ENCODE measurements around the gene CIDEA. TPM values are rescaled to one million over a fixed set of nuclear protein-coding genes. Genes with fewer than 3 reads are reported as not detected.
A peak's percentile ranks its signal among the peaks of the same experiment; 100 is the strongest.

CIDEA gene
- total RNA-seq, 4 donors from 2014 or later, result 17.5 to 72.2 (median 36.4) TPM

DNA sequence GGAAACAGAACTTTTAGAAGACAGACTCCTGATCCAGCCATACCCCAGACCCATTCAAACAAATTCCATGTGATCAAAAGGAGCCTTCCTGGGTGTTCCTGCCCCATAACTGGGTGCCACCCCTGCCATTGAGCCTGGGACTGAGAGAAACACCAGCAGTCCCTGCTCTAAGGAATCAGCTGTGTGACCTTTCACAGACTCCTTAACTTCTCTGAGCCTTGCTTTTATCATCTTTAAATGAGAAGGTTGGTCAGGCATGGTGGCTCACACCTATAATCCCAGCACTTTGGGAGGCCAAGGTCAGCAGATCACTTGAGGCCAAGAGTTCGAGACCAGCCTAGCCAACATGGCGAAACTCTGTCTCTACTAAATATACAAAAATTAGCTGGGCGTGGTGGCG lies 20.6 kb downstream of the CIDEA start:
- peak in 1 of 2 donors; percentile 25 for DNase-seq (ENCODE audit: low spot score in 2 of 2)
- no peaks in the 10 kb centered on the region for H3K9me3 ChIP-seq
- H3K27ac ChIP-seq, result no peak overlapping the region
- no peaks in the 10 kb centered on the region for H3K27me3 ChIP-seq
- TF ChIP-seq POLR2AphosphoS5 (IDR thresholded peaks at IDR 0.05) (no peak), POLR2A (IDR thresholded peaks at IDR 0.05) (no peak), EP300 (IDR thresholded peaks at IDR 0.05) (no peak)
- TF ChIP-seq, protein P1, sequence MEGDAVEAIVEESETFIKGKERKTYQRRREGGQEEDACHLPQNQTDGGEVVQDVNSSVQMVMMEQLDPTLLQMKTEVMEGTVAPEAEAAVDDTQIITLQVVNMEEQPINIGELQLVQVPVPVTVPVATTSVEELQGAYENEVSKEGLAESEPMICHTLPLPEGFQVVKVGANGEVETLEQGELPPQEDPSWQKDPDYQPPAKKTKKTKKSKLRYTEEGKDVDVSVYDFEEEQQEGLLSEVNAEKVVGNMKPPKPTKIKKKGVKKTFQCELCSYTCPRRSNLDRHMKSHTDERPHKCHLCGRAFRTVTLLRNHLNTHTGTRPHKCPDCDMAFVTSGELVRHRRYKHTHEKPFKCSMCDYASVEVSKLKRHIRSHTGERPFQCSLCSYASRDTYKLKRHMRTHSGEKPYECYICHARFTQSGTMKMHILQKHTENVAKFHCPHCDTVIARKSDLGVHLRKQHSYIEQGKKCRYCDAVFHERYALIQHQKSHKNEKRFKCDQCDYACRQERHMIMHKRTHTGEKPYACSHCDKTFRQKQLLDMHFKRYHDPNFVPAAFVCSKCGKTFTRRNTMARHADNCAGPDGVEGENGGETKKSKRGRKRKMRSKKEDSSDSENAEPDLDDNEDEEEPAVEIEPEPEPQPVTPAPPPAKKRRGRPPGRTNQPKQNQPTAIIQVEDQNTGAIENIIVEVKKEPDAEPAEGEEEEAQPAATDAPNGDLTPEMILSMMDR (IDR thresholded peaks at IDR 0.05), result no peak
- WGBS, result 93% methylated on average over 4 of the region's 4 CpGs
- peaks cover 24% of the 10 kb centered on the region for H3K4me1 ChIP-seq
- H3K4me3 ChIP-seq, result no peak overlapping the region
- H3K36me3 ChIP-seq, result no peaks in the 10 kb centered on the region

DNA sequence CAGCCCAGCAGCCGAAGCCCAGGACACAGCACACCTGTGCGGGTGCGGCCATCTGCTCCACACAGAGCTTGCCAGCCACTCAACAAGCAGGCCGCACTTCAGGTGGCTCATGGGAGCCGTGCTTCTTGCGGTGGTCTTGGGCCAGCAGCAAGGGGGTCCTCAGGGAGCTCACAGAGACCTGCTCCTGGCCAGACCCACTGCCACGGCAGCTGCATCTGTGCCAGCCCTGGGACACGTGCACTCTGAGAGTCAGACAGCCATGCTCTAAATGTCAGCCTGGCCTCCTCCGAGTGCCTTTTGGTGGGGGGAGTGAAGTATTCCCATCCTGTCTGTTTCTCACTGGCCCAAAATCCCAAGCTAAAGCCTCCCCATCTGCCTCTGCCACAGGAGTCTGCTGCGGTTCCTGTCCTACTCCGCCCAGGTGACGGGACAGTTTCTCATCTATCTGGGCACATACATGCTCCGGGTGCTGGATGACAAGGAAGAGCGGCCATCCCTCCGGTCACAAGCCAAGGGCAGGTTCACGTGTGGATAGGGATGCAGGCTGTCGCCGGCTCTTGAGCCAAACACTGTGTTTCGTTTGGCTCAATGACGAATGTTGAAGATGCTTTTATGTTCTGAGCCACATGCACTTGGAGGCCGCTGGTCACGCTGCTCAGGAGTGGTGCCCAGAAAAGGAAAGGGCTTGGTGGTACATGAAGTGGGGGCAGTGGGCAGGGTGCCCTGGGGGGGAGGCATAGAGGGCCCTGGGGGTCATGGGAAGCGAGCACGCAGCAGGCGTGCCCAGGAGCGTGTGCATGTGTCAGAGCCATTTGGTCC lies 22.8 kb downstream of the CIDEA start:
- Histone ChIP-seq H3K4me3 (no peak overlapping the region), H3K27me3 (no peaks in the 10 kb centered on the region), H3K27ac (no peak overlapping the region), H3K4me1 (peaks cover 19% of the 10 kb centered on the region), H3K9me3 (no peaks in the 10 kb centered on the region), H3K36me3 (no peaks in the 10 kb centered on the region)
- 94% methylated on average over 25 of the region's 26 CpGs for WGBS
- DNase-seq (ENCODE audit: low spot score in 2 of 2), result no peak
- TF ChIP-seq, protein P1 (IDR thresholded peaks at IDR 0.05), result no peak
- TF ChIP-seq POLR2A (IDR thresholded peaks at IDR 0.05), result no peak
- no peak for TF ChIP-seq EP300 (IDR thresholded peaks at IDR 0.05)
- TF ChIP-seq POLR2AphosphoS5 (IDR thresholded peaks at IDR 0.05), result no peak

DNA sequence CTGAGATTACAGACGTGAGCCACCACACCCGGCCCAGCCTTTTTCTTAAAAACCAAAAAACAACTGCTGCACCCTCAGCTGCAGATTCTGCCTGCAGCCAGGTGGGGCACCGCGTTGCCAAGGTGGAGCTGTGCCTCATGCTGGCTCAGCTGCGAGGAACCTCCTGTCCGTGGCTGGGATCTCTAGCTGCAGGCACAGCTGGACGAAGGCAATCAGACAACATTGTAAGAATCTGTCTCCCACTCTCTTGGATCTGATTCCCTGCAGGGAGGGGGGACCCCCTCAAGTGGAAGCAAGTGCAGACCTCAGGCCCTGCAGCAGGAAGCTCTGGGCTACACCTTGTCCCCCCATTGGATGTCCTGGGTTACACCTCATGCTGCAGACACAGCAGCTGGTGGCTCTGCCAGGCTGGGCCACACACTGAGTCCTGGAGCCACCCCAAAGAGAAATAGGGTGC lies 24.1 kb downstream of the CIDEA start:
- 47% methylated on average over 7 of the region's 7 CpGs for WGBS
- peaks cover 16% of the 10 kb centered on the region for H3K4me1 ChIP-seq
- H3K9me3 ChIP-seq, result no peaks in the 10 kb centered on the region
- TF ChIP-seq POLR2AphosphoS5 (IDR thresholded peaks at IDR 0.05) (no peak), POLR2A (IDR thresholded peaks at IDR 0.05) (no peak), EP300 (IDR thresholded peaks at IDR 0.05) (no peak)
- TF ChIP-seq, protein P1 (IDR thresholded peaks at IDR 0.05), result no peak
- H3K27me3 ChIP-seq, result no peaks in the 10 kb centered on the region
- DNase-seq (ENCODE audit: low spot score in 2 of 2), result no peak
- H3K36me3 ChIP-seq, result no peaks in the 10 kb centered on the region
- H3K27ac ChIP-seq, result peak overlapping the region; percentile 88
- H3K4me3 ChIP-seq, result peak overlapping the region; percentile 33

DNA sequence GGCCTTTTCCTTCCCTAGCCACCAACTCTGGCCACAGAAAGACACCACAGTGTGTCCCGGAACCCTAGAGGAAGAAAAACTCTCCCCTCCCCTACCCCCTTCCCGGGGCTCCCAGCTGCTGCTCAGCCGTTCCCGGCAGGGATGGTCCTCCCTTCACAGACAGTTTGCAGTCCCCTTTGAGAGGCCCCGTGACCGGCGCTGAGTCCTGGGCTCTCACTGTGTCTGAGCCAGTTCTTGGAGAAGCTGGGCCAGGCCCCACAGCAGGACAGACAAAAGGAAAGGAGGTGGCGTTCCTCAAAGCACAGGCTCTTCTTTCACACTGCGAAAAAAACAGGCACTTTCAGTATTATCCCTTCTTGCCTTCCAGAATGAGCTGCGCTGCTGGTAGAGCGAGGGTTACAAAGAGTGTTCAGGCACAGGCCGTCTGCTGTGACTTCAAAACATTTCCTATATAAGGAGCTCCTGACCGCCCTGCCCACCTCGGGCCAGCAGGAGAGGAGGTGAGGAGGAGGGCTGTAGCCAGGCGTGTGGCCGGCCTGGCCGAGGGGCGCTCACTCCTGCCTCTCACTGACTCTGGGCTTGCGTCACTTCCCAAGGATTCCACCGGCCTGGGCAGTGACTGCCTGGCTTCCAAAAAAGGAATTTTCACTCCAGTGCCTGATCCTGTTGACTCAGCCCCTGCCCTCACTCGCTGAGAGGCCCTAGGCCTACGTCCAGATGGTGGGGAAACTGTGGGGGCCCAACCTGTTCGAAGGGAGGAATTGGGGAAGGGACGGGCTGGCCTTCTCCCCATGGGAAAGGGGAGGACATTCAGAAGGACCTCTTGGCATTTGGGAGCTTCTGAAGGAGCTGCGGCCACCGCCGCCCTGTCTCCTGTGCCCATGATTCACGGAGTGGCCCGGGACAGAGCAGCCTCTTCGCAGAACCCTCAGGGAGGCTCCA lies 24.9 kb downstream of the CIDEA start:
- peaks cover 16% of the 10 kb centered on the region for H3K4me1 ChIP-seq
- no peaks in the 10 kb centered on the region for H3K9me3 ChIP-seq
- peak; percentile 88 to 91 for DNase-seq (ENCODE audit: low spot score in 2 of 2)
- H3K36me3 ChIP-seq, result no peaks in the 10 kb centered on the region
- WGBS, result 31% methylated on average over 7 of the region's 30 CpGs
- H3K27me3 ChIP-seq, result no peaks in the 10 kb centered on the region
- TF ChIP-seq EP300 (IDR thresholded peaks at IDR 0.05), result no peak
- peak in 1 of 2 donors; percentile 36 for TF ChIP-seq POLR2A (IDR thresholded peaks at IDR 0.05)
- no peak for TF ChIP-seq POLR2AphosphoS5 (IDR thresholded peaks at IDR 0.05)
- TF ChIP-seq, protein P1 (IDR thresholded peaks at IDR 0.05), result no peak
- peak overlapping the region; percentile 88 for H3K27ac ChIP-seq
- H3K4me3 ChIP-seq, result peak overlapping the region; percentile 33
